Endothelial cell of umbilical vein (primary cell): ENCODE measurements around the gene GAS7. TPM values are rescaled to one million over a fixed set of nuclear protein-coding genes. Genes with fewer than 3 reads are reported as not detected.

Experiments
- BruUV-seq: library from RNA; stranded (reverse); fragments of 400-500 nt; replicated peaks from 2 replicates; lab custom pipeline; 2021; lab: Mats Ljungman, UMichigan
- CTCF ChIA-PET: fragments of 300-600, 350-600 bp; sonication (Branson Sonifier 250); formaldehyde crosslinking; loops from one replicate; lab custom pipeline; 2021; ENCODE audit warnings: antibody characterized with exemption, inconsistent platforms; lab: Charles Lee
- POLR2A ChIA-PET: fragments of 300-600, 350-600 bp; sonication (Branson Sonifier 250); formaldehyde crosslinking; loops from one replicate; lab custom pipeline; 2021; ENCODE audit warnings: antibody characterized with exemption, inconsistent platforms; lab: Charles Lee
- DNase-seq: peaks from one replicate; pipeline ENCODE4 v3.0.0-alpha.2; 2011; ENCODE audit warnings: low read depth, low spot score
- FAIRE-seq: peaks from 2 replicates; lab custom pipeline; 2011; peaks lifted over from hg19 to GRCh38; lab: Jason Lieb, UNC
- H2AFZ ChIP-seq: 2 replicates; pipeline ENCODE4 v1.6.0; 2012; ENCODE audit warnings: low read depth, low read length, control low read depth, inconsistent platforms
- H3K27ac ChIP-seq: 2 replicates; pipeline ENCODE4 v1.5.1; 2011; ENCODE audit warnings: low read depth, mild to moderate bottlenecking, control low read depth, low read length, moderate library complexity; ENCODE audit not compliant: insufficient read depth
- H3K27me3 ChIP-seq, 2 experiments: 2 replicates each; pipeline versions ENCODE4 v1.6.0 to v1.6.1; 2011; ENCODE audit warnings: low read length in 2 of 2, mixed read lengths in 1 of 2; ENCODE audit not compliant: control insufficient read depth in 2 of 2, insufficient read depth in 2 of 2
- H3K36me3 ChIP-seq, 2 experiments: 2 replicates in 1 of 2; 3 replicates in 1 of 2; pipeline ENCODE4 v1.5.1; 2011; ENCODE audit warnings: low read length in 2 of 2, mild to moderate bottlenecking in 1 of 2, moderate library complexity in 1 of 2; ENCODE audit not compliant: control insufficient read depth in 2 of 2, insufficient read depth in 2 of 2; ENCODE audit errors: extremely low read depth in 1 of 2
- H3K4me1 ChIP-seq: 3 replicates; pipeline ENCODE4 v1.5.1; 2011; ENCODE audit warnings: mild to moderate bottlenecking, low read length; ENCODE audit not compliant: control insufficient read depth, insufficient read depth; ENCODE audit errors: extremely low read depth
- H3K4me2 ChIP-seq: 2 replicates; pipeline ENCODE4 v1.6.1; 2011; ENCODE audit warnings: low read length, control low read depth, mixed read lengths; ENCODE audit not compliant: insufficient read depth
- H3K4me3 ChIP-seq, 3 experiments: fragments of 200-600 bp in 1 of 3; sonication (generic), shearing (Covaris generic) in 1 of 3; replicated peaks in 1 of 3; 2 replicates each; pipeline ENCODE4 v1.5.1; 2011 to 2016; ENCODE audit warnings: control low read depth in 3 of 3, low read length in 3 of 3, mild to moderate bottlenecking in 2 of 3, inconsistent platforms in 1 of 3, low read depth in 1 of 3, moderate library complexity in 1 of 3; ENCODE audit not compliant: insufficient read depth in 1 of 3
- H3K79me2 ChIP-seq: 2 replicates; pipeline ENCODE4 v1.6.0; 2012; ENCODE audit warnings: low read length, inconsistent platforms; ENCODE audit not compliant: control insufficient read depth, insufficient read depth
- H3K9ac ChIP-seq: replicated peaks from 2 replicates; pipeline ENCODE3; 2011; ENCODE audit warnings: low read length, control low read depth; ENCODE audit not compliant: insufficient read depth; ENCODE audit errors: extremely low read depth
- H3K9me1 ChIP-seq: replicated peaks from 3 replicates; pipeline ENCODE4 v1.6.0; 2011; ENCODE audit warnings: mild to moderate bottlenecking, low read length; ENCODE audit not compliant: control insufficient read depth, insufficient read depth; ENCODE audit errors: extremely low read depth
- H3K9me3 ChIP-seq: replicated peaks from 2 replicates; pipeline ENCODE4 v1.5.1; 2012; ENCODE audit warnings: low read length, inconsistent platforms; ENCODE audit not compliant: control insufficient read depth, insufficient read depth
- H4K20me1 ChIP-seq: replicated peaks from 2 replicates; pipeline ENCODE3; 2011; ENCODE audit warnings: mild to moderate bottlenecking, low read length; ENCODE audit not compliant: control insufficient read depth, insufficient read depth; ENCODE audit errors: extremely low read depth
- EZH2 ChIP-seq: IDR thresholded peaks from 2 replicates; pipeline ENCODE4 v1.6.1; 2012; ENCODE audit warnings: borderline replicate concordance, low read depth, mild to moderate bottlenecking, moderate library complexity, low read length, inconsistent platforms; ENCODE audit not compliant: severe bottlenecking
- FOS ChIP-seq: IDR thresholded peaks from 2 replicates; pipeline ENCODE4 v1.6.1; 2011; ENCODE audit warnings: mild to moderate bottlenecking, low read length, moderate library complexity, borderline replicate concordance; ENCODE audit not compliant: insufficient read depth
- GATA2 ChIP-seq: IDR thresholded peaks from 2 replicates; pipeline ENCODE4 v1.7.0; 2011; ENCODE audit warnings: low read depth, mild to moderate bottlenecking, moderate library complexity, mixed read lengths, low read length; ENCODE audit not compliant: insufficient read length, insufficient read depth
- JUN ChIP-seq: IDR thresholded peaks from 2 replicates; pipeline ENCODE4 v1.6.1; 2011; ENCODE audit warnings: borderline replicate concordance, low read depth; ENCODE audit not compliant: insufficient read length, insufficient read depth
- MYC ChIP-seq: IDR thresholded peaks from one replicate; pipeline ENCODE4 v1.6.1; 2011; ENCODE audit warnings: mild to moderate bottlenecking, low read depth, low read length
- POLR2A ChIP-seq: IDR thresholded peaks from 2 replicates; pipeline ENCODE4 v1.6.1; 2012; ENCODE audit warnings: low read depth, mild to moderate bottlenecking, control low read depth, low read length
- POLR2AphosphoS5 ChIP-seq: IDR thresholded peaks from 2 replicates; pipeline ENCODE4 v1.6.1; 2012; ENCODE audit warnings: low read depth, mild to moderate bottlenecking, control low read depth, low read length, moderate library complexity; ENCODE audit not compliant: insufficient read depth
- dilution Hi-C: fragments of 300-500 bp; cut with MboI; formaldehyde crosslinking; loops from one replicate; pipeline ENCODE4 v1.15.0; 2019; ENCODE audit warnings: low sequenced_read_pairs; ENCODE audit not compliant: extremely low pct_ligation_motif_present
- intact Hi-C: fragments of 100-400 bp; cut with micrococcal nuclease; formaldehyde crosslinking; loops from one replicate; pipeline ENCODE4 v1.10.0; 2022
- polyA plus RNA-seq, 4 experiments: library from polyadenylated mRNA; depleted of rRNA in 3 of 4; stranded (reverse) in 3 of 4; unstranded in 1 of 4; fragments of >200 nt; gene quantifications; 2 replicates each; pipeline versions ENCODE4 v1.2.1 to v1.2.3, GENCODE V29; 2011 to 2012; ENCODE audit warnings: missing spikeins in 1 of 4
- total RNA-seq: library from RNA; stranded (reverse); gene quantifications from 2 replicates; pipeline ENCODE4 v1.2.3, GENCODE V29; 2021
- TF ChIP-seq, protein P1 (sequence below): IDR thresholded peaks from 2 replicates; pipeline ENCODE4 v1.6.1; 2011; ENCODE audit not compliant: insufficient read depth, insufficient read length
- TF ChIP-seq, protein P2 (sequence below), 2 donors: IDR thresholded peaks; 1 replicate in 1 of 2; 2 replicates in 1 of 2; pipeline ENCODE4 v1.5.1; 2011; ENCODE audit warnings: low read length in 2 of 2, mild to moderate bottlenecking in 2 of 2, moderate library complexity in 2 of 2, control low read depth in 1 of 2, inconsistent platforms in 1 of 2, low read depth in 1 of 2; ENCODE audit not compliant: insufficient read depth in 1 of 2; ENCODE audit errors: extremely low read depth in 1 of 2

The GAS7 gene
- total and polyA plus RNA-seq, 2 donors (not counting 3 experiments of a cell fraction or from before 2014, with no cell fraction given), result not detected

DNA sequence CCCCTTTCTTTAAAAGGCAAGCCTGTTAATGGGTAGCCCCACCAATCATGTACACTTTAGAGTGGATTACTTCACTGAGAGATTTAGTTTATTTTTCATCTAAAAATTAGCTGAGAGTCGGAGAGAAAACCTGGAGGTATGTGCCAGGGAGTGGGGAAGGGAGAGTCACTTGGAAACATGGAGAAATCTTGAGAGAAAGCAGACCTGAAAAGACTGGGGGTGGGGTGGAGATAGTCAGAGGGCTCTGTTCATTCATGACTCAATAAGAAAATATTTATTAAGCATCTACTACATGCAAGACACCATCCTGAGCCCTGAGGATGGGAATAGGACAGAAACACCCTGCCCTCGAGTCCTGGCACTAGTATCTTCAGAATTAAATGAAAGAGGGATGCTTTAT, 265.9 kb downstream of the GAS7 start:
- no peak overlapping the region for H2AFZ ChIP-seq
- H3K4me3 ChIP-seq, result no peak overlapping the region
- no peaks in the 10 kb centered on the region for H3K4me1 ChIP-seq
- H4K20me1 ChIP-seq, result no peaks in the 10 kb centered on the region
- TF ChIP-seq GATA2, result no peak
- no peak for TF ChIP-seq EZH2
- no peak for TF ChIP-seq JUN
- TF ChIP-seq POLR2AphosphoS5, result no peak
- no peak for TF ChIP-seq POLR2A
- no peak for TF ChIP-seq FOS
- TF ChIP-seq, protein P1, sequence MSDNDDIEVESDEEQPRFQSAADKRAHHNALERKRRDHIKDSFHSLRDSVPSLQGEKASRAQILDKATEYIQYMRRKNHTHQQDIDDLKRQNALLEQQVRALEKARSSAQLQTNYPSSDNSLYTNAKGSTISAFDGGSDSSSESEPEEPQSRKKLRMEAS, result no peak
- TF ChIP-seq, protein P2, sequence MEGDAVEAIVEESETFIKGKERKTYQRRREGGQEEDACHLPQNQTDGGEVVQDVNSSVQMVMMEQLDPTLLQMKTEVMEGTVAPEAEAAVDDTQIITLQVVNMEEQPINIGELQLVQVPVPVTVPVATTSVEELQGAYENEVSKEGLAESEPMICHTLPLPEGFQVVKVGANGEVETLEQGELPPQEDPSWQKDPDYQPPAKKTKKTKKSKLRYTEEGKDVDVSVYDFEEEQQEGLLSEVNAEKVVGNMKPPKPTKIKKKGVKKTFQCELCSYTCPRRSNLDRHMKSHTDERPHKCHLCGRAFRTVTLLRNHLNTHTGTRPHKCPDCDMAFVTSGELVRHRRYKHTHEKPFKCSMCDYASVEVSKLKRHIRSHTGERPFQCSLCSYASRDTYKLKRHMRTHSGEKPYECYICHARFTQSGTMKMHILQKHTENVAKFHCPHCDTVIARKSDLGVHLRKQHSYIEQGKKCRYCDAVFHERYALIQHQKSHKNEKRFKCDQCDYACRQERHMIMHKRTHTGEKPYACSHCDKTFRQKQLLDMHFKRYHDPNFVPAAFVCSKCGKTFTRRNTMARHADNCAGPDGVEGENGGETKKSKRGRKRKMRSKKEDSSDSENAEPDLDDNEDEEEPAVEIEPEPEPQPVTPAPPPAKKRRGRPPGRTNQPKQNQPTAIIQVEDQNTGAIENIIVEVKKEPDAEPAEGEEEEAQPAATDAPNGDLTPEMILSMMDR (IDR thresholded peaks at IDR 0.05; ENCODE audit: extremely low read depth in 1 of 2, insufficient read depth in 1 of 2, low read depth in 1 of 2, low read length in 2 of 2), result no peak
- TF ChIP-seq MYC, result no peak
- H3K79me2 ChIP-seq, result no peaks in the 10 kb centered on the region
- dilution Hi-C loops (no loop called here), intact Hi-C loops (no loop called here)
- POLR2A ChIA-PET, result no interaction called here
- H3K4me2 ChIP-seq, result no peak overlapping the region
- H3K9me1 ChIP-seq, result no peaks in the 10 kb centered on the region
- H3K27ac ChIP-seq, result no peak overlapping the region
- no peak overlapping the region for H3K9ac ChIP-seq
- no peak for FAIRE-seq
- no peaks in the 10 kb centered on the region for H3K36me3 ChIP-seq
- no TSS peak for BruUV-seq
- H3K9me3 ChIP-seq, result peaks cover 4% of the 10 kb centered on the region
- H3K27me3 ChIP-seq, result no peaks in the 10 kb centered on the region
- no peak for DNase-seq
- CTCF ChIA-PET, result no interaction called here
